Stimulated activated CD8-positive, alpha-beta memory T cell treated with anti-CD3 and anti-CD28 coated beads, Interleukin-2, amount 100 ng/mL, for 48 hours (primary cell): ENCODE data around the gene FYCO1.

Source experiments
- DNase-seq, 2 donors: peaks; one replicate each; pipeline ENCODE4 v3.0.0-alpha.2; 2020; ENCODE audit warnings: low read depth in 2 of 2

FYCO1 gene

GRCh38 chr3:45915518-45916231, 79.9 kb downstream of the FYCO1 start:
- DNase-seq, result peak; percentile 68 to 77

GRCh38 chr3:45915059-45915439, 80.6 kb downstream of the FYCO1 start:
- no peak for DNase-seq

GRCh38 chr3:45914362-45915058, 81.1 kb downstream of the FYCO1 start:
- no peak for DNase-seq

- no peak for DNase-seq
Observed at GRCh38 chr3:45912435-45912834, 83.2 kb downstream of the FYCO1 start.

GRCh38 chr3:45911511-45912226, 84.0 kb downstream of the FYCO1 start:
- DNase-seq, result no peak

- no peak for DNase-seq
Observed at GRCh38 chr3:45910892-45911291, 84.7 kb downstream of the FYCO1 start.

- no peak for DNase-seq
Observed at GRCh38 chr3:45909542-45909941, 86.1 kb downstream of the FYCO1 start.

- no peak for DNase-seq
Observed at GRCh38 chr3:45908761-45909160, 86.9 kb downstream of the FYCO1 start.

GRCh38 chr3:45907769-45908705, 87.6 kb downstream of the FYCO1 start:
- DNase-seq, result no peak

GRCh38 chr3:45906681-45907407, 88.8 kb downstream of the FYCO1 start:
- no peak for DNase-seq

GRCh38 chr3:45905755-45906154, 89.9 kb downstream of the FYCO1 start:
- no peak for DNase-seq

- DNase-seq, result no peak
Observed at GRCh38 chr3:45904931-45905330, 90.7 kb downstream of the FYCO1 start.

- DNase-seq, result no peak
Observed at GRCh38 chr3:45896956-45897355, 98.7 kb downstream of the FYCO1 start.

GRCh38 chr3:45895686-45896468, 99.7 kb downstream of the FYCO1 start:
- DNase-seq, result no peak

GRCh38 chr3:45894015-45894414, 101.6 kb downstream of the FYCO1 start:
- DNase-seq, result no peak

GRCh38 chr3:45892161-45892560, 103.5 kb downstream of the FYCO1 start:
- no peak for DNase-seq

GRCh38 chr3:45890405-45890804, 105.2 kb downstream of the FYCO1 start:
- no peak for DNase-seq

- DNase-seq, result no peak
Observed at GRCh38 chr3:45889337-45889736, 106.3 kb downstream of the FYCO1 start.

GRCh38 chr3:45887759-45888511, 107.7 kb downstream of the FYCO1 start:
- no peak for DNase-seq
